ENCODE results near the gene MAN1C1.

The MAN1C1 gene

DNA sequence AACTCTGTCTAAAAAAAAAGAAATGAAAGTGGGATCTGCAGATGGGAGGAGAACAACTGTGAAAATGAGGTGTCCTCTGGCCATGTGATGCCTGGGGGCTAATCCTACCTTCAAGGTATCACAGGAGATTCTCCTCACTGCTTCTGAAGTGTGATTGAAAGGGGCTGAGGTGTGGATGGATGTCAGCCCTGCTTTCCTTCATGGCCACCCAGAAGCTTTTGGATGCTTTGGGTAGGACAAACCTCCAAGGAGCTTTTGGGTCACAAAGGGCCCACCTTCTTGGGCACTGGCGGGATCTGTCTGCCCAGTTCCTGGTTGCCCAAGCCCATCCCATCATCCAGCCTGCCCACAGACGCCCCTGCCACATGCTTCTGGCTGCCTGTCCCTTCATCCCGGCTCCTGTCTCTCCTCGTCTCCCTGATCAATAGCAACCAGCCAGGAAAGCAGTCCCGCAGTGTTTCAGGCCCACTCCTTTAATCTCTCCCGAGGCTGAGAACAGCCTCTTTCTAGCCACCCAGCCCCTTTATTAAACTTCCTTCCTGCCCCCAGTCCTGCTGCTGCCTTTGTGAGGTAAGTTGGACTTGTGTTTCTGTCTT lies 87.2 kb downstream of the MAN1C1 start:
- no peak overlapping the region for H3K4me3 ChIP-seq (ENCODE audit: low read depth, low read length)
- TF ChIP-seq, protein P1, sequence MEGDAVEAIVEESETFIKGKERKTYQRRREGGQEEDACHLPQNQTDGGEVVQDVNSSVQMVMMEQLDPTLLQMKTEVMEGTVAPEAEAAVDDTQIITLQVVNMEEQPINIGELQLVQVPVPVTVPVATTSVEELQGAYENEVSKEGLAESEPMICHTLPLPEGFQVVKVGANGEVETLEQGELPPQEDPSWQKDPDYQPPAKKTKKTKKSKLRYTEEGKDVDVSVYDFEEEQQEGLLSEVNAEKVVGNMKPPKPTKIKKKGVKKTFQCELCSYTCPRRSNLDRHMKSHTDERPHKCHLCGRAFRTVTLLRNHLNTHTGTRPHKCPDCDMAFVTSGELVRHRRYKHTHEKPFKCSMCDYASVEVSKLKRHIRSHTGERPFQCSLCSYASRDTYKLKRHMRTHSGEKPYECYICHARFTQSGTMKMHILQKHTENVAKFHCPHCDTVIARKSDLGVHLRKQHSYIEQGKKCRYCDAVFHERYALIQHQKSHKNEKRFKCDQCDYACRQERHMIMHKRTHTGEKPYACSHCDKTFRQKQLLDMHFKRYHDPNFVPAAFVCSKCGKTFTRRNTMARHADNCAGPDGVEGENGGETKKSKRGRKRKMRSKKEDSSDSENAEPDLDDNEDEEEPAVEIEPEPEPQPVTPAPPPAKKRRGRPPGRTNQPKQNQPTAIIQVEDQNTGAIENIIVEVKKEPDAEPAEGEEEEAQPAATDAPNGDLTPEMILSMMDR (IDR thresholded peaks at IDR 0.05; ENCODE audit: borderline replicate concordance, insufficient read depth, low read depth, low read length): no peak

DNA sequence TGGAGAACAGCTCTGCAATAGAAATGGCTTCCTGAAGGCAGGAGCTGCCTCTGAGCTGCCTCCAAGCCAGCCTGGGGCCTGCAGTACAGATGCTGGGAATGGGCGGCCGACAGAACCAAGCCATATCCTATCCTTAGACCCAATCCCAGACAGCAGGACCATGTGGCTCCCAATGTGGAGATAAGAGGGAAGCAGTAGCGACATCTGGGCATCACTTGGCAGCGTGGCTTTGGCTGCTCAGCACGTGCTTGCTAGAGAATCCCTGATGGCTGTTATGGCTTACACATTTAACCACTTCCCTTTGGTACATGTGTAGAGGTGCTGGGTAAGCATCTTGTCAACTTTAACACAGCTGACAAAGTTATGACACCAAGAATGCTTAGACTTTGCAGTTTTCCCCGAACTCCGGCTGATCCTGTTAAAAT lies 87.7 kb downstream of the MAN1C1 start:
- TF ChIP-seq, protein P1 (IDR thresholded peaks at IDR 0.05; ENCODE audit: borderline replicate concordance, insufficient read depth, low read depth, low read length): no peak
- H3K4me3 ChIP-seq (ENCODE audit: low read depth, low read length): no peak overlapping the region

DNA sequence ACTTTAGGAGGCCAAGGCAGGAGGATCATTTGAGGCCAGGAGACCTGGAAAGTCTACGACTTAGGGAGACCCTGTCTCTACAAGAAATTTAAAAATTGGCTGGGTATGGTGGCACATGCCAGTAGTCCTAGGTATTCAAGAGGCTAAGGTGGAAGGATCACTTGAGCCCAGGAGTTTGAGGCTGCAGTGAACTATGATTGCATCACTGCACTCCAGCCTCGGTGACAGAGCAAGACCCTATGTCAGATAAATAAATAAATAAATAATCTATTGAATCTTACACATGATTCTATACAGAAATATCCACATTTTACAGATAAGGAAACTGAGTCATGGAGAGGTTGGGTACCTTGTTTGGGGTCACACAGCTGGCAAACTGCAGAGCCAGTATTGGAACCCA lies 89.1 kb downstream of the MAN1C1 start:
- TF ChIP-seq, protein P1 (IDR thresholded peaks at IDR 0.05; ENCODE audit: borderline replicate concordance, insufficient read depth, low read depth, low read length): no peak
- H3K4me3 ChIP-seq (ENCODE audit: low read depth, low read length): no peak overlapping the region

DNA sequence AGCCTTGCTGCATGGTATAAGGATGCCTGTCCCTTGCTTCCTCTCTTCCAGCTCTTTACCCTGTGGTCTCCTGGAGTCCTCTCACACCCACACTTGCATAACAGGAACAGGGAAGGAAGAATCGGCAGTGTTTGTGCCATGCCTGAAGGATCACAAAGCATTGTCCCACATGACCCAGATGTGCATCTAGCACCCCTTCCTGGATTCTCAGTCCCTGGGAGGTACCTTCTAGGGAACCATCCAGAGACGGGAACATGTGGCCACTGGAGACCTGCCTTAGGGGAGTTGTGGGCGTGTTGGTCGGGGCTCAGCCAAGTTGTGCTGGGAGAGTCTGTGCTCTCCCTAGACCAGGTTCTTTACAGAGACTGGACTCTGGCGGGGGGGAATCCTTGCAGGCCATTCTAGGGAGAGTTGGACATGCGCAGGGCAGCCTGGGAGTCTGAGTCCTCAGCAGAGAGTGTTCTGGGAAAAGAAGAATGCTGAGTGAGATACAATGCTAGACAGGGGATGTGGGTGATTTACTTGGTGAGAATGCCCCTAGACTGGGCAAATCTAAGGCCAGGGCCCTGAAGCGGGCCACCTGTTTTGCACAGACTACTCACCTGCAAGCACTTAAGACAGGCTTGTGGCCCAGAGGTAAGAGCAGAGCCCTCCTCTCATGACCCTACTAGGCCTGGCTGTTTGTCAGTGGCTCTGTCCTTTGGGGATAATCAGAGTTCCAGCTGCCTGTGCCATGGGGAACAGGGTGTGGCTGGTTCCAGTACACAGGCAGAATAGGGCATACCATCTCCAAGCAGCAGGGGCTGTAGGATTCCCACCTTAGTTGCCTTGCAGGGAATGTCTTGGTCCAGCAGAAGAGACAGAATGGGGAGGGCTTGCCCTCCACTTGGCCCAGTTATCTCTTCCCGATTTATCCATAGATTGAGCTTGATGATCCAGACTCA lies 89.8 kb downstream of the MAN1C1 start:
- TF ChIP-seq, protein P1 (IDR thresholded peaks at IDR 0.05; ENCODE audit: borderline replicate concordance, insufficient read depth, low read depth, low read length): no peak
- H3K4me3 ChIP-seq (ENCODE audit: low read depth, low read length): no peak overlapping the region

DNA sequence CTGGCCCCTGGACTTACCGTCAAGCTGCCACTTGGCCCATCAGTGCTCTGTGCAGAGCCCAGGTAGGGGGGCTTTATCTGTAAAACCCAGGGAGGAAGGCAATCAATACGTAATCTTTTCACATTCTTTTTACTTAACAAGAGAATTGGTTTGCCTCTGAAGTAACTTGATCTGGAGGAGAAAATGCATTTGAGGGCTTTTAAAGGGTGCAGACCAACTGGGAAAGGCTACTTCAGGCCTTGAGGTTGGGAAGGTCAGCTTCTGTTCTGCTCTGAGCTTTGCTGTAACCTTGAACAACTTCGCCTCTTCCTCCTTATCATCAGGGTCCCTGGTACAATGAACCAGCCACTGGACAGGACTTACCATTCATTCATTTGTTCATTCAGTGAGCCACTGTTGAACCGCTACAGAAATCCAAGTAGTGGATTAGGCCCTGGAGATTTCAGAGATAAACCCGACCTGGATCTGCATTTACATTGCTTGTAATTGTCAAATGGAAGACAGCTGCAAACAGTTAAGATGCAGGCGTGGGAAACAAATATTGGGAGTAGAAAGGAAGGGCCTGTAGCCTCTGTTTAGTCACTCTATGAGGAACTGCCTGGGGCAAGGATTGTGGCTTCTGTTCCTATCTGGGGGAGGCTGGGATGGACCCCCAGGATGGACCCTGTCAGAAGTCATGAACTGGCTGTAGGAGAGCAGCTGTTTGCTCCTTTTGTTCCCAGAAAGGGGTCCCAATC lies 90.9 kb downstream of the MAN1C1 start:
- TF ChIP-seq, protein P1 (IDR thresholded peaks at IDR 0.05; ENCODE audit: borderline replicate concordance, insufficient read depth, low read depth, low read length): no peak
- no peak overlapping the region for H3K4me3 ChIP-seq (ENCODE audit: low read depth, low read length)

DNA sequence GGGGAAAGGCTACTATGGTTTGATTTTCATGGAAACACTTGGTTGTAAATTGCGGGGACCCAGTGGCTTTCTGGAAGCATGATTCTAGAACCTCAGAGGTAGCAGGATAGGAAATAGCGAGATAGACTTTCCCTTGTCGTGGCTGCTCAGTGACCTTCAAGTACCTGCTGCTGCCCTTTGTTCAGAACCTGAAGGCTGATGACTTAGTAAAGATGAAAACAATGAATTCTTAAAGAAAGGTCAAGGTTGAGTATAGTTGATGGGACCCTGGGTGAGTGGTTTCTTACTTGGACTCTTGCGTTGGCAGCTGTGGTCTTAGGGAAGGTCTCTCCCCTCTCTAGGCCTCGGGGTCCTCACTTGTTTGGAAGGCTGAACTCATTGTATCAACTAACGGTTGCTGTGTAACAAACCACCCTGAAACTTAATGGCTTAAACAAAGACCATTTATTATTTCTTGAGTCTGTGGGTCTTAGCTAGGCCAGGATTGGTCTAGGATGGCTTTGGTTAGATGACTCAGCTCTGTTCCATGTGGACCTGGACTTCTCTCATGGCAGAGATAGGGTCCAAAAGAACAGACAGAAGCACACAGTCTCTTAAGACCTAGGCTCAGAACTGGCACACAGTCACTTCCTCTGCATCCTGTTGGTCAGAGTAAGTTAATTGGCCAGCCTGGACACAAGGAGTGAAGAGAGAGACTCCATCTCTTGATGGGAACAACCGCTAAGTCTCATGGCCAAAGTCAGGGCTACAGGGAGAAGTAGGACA lies 94.2 kb downstream of the MAN1C1 start:
- H3K4me3 ChIP-seq (ENCODE audit: low read depth, low read length): no peak overlapping the region
- TF ChIP-seq, protein P1 (IDR thresholded peaks at IDR 0.05; ENCODE audit: borderline replicate concordance, insufficient read depth, low read depth, low read length): no peak

Measured in GM12875 (cell line).